Kidney epithelial cell (primary cell): Measurements from ENCODE around the gene OGFR. TPM values are rescaled to one million over a fixed set of nuclear protein-coding genes. Genes with fewer than 3 reads are reported as not detected.

ENCODE experiments used
- DNase-seq: peaks from one replicate; pipeline ENCODE4 v3.0.0-alpha.2; 2010; ENCODE audit warnings: low read depth
- H3K27me3 ChIP-seq: 2 replicates; pipeline ENCODE4 v1.6.0; 2011; ENCODE audit warnings: low read length; ENCODE audit not compliant: control insufficient read depth, insufficient read depth
- H3K36me3 ChIP-seq: 2 replicates; pipeline ENCODE4 v1.5.1; 2011; ENCODE audit warnings: low read length; ENCODE audit not compliant: control insufficient read depth, insufficient read depth
- H3K4me3 ChIP-seq: 2 replicates; pipeline ENCODE4 v1.5.1; 2011; ENCODE audit warnings: low read depth, mild to moderate bottlenecking, control low read depth, low read length
- CTCF ChIP-seq: IDR thresholded peaks from 2 replicates; pipeline ENCODE4 v1.5.1; 2011; ENCODE audit warnings: mild to moderate bottlenecking, moderate library complexity, low read length, control low read depth, inconsistent platforms; ENCODE audit not compliant: insufficient read depth, poor library complexity, severe bottlenecking
- total RNA-seq: library from RNA; depleted of rRNA; stranded (reverse); fragments of >200 nt; gene quantifications from 2 replicates; pipeline ENCODE4 v1.2.3, GENCODE V29; 2015

The OGFR gene
- total RNA-seq, 1 donor from 2014 or later = 61.3 TPM

- no peak for DNase-seq
Measured at GRCh38 chr20:62778058-62778457, 26.6 kb upstream of the OGFR start.

GRCh38 chr20:62778601-62779416 lies 25.8 kb upstream of the OGFR start:
- Histone ChIP-seq H3K4me3 (no peak overlapping the region), H3K27me3 (peaks cover 26% of the 10 kb centered on the region), H3K36me3 (no peaks in the 10 kb centered on the region)
- TF ChIP-seq CTCF = no peak
- no peak for DNase-seq

More at GRCh38 chr20:62778058-62778457, 26.6 kb upstream of the OGFR start:
- Histone ChIP-seq H3K27me3 (peaks cover 31% of the 10 kb centered on the region), H3K4me3 (no peak overlapping the region), H3K36me3 (no peaks in the 10 kb centered on the region)
- no peak for TF ChIP-seq CTCF

GRCh38 chr20:62779417-62779685 lies 25.3 kb upstream of the OGFR start:
- no peak for DNase-seq
- no peak for TF ChIP-seq CTCF
- no peak overlapping the region for H3K4me3 ChIP-seq
- H3K36me3 ChIP-seq = no peaks in the 10 kb centered on the region
- H3K27me3 ChIP-seq = peaks cover 21% of the 10 kb centered on the region

GRCh38 chr20:62780204-62780603 lies 24.4 kb upstream of the OGFR start:
- Histone ChIP-seq H3K4me3 (no peak overlapping the region), H3K27me3 (peaks cover 17% of the 10 kb centered on the region), H3K36me3 (no peaks in the 10 kb centered on the region)
- no peak for DNase-seq
- no peak for TF ChIP-seq CTCF

GRCh38 chr20:62780696-62781095 lies 23.9 kb upstream of the OGFR start:
- DNase-seq = no peak
- no peaks in the 10 kb centered on the region for H3K36me3 ChIP-seq
- H3K27me3 ChIP-seq = peaks cover 14% of the 10 kb centered on the region
- no peak overlapping the region for H3K4me3 ChIP-seq
- TF ChIP-seq CTCF = no peak
